Measurements from ENCODE around the gene IRF6. TPM values are rescaled to one million over a fixed set of nuclear protein-coding genes. Genes with fewer than 3 reads are reported as not detected.

The IRF6 gene
- polyA plus RNA-seq, 2 donors: 36.7 to 50.3 TPM

DNA sequence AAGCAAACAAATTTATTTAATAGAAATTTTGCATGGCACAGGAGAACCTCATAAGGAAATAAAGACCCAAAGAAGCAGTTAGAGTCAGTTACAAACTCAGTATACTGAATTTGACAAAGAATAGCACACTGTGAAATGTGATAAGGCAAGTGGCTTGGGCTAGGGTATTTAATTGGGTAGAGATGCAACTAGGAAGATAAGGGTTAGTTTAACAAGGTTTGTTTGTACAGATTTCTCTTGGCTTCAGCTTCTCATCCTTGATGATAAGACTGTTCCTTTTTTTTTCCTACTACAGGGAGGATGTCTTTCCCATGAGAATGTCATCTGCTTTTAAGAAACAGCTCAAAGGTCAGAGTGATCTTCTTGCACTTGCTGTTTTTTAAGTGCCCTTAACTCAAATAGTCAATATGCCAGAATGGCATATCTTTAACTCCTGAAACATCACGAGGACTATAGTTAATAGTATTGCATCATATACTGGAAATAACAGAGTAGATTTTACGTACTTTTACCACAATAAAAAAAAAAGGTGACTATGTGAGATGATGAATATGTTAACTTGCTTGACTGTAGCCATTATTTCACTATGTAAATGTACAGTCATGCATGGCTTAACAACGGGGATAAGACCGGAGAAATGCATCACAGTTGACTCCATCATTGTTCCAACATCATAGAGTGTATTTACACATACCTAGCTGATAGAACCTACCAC is 59.3 kb downstream of the IRF6 start:
- Histone ChIP-seq H3K27me3 (ENCODE audit: control insufficient read depth in 1 of 2, insufficient read depth in 2 of 2, low read length in 2 of 2) (no peaks in the 10 kb centered on the region), H3K4me3 (ENCODE audit: low read depth in 1 of 2, low read length in 2 of 2) (no peak overlapping the region), H3K27ac (ENCODE audit: low read depth in 2 of 2, low read length in 1 of 2) (no peak overlapping the region), H3K36me3 (ENCODE audit: control insufficient read depth in 2 of 2, insufficient read depth in 2 of 2, low read length in 1 of 2) (no peaks in the 10 kb centered on the region), H3K4me1 (ENCODE audit: control insufficient read depth in 2 of 2, insufficient read depth in 2 of 2, low read length in 1 of 2) (peaks cover 4 to 5% of the 10 kb centered on the region in 2 donors), H3K9me3 (ENCODE audit: control insufficient read depth in 2 of 2, insufficient read depth in 1 of 2, low read depth in 1 of 2, low read length in 1 of 2) (no peaks in the 10 kb centered on the region)
- WGBS, 2 donors: 67 to 69% methylated on average over 4 of the region's 4 CpGs

DNA sequence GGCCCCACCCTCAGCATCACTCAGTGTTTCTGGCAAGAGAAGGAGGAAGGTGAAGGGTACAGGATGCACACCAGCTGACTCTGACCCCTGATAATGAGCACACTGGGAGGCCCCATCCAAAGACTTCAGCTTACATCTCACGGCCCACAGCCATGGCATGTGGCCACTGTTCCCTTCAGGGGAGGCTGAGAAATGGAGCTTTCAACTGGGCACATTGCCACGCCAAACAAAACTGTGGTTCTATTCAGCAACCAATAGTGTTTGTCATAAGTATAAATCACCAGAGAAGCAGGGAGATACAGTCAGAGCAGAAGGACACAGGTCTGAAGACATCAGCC is 62.8 kb downstream of the IRF6 start:
- no peak overlapping the region for H3K27ac ChIP-seq (ENCODE audit: low read depth in 2 of 2, low read length in 1 of 2)
- no peak overlapping the region for H3K4me3 ChIP-seq (ENCODE audit: low read depth in 1 of 2, low read length in 2 of 2)
- H3K4me1 ChIP-seq (ENCODE audit: control insufficient read depth in 2 of 2, insufficient read depth in 2 of 2, low read length in 1 of 2): peaks cover 4 to 5% of the 10 kb centered on the region in 2 donors
- H3K9me3 ChIP-seq (ENCODE audit: control insufficient read depth in 2 of 2, insufficient read depth in 1 of 2, low read depth in 1 of 2, low read length in 1 of 2): no peaks in the 10 kb centered on the region
- no peaks in the 10 kb centered on the region for H3K27me3 ChIP-seq (ENCODE audit: control insufficient read depth in 1 of 2, insufficient read depth in 2 of 2, low read length in 2 of 2)
- WGBS, 2 donors: 43 to 57% methylated on average over 2 of the region's 2 CpGs
- no peaks in the 10 kb centered on the region for H3K36me3 ChIP-seq (ENCODE audit: control insufficient read depth in 2 of 2, insufficient read depth in 2 of 2, low read length in 1 of 2)

DNA sequence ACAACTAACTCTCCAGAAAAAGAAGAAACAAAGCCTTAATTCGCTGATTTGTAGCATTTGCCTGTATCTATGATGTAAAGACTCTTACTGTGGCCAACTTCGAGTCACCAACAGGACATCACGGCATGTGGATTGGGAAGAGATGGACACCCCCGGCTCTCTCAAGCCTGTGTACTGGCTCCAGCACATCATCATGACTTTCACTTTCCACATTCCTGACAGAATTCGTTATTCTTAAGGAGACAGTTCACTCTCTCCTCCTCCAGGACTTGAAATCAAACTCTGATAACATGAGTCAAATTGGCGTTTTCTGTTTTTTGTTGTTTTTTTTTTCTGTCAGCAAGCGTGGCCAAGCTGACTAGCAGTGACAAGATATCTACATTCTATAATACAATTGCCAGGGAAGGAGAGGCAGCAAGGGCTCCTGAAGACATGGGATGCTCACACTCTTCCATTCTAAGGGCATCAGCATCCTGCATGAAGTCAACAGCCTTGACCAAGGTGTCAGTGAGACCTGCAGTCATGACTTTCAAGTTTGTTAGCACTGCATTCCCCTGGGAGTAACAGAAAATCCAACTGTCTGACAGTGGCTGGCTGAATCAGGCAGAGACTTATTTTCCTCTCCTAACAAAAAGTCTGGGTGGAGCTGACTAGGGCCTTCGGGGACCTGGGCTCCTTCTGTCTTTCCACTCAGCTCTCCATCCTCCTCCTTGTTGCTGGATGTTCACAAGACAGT is 63.4 kb downstream of the IRF6 start:
- Histone ChIP-seq H3K36me3 (ENCODE audit: control insufficient read depth in 2 of 2, insufficient read depth in 2 of 2, low read length in 1 of 2) (no peaks in the 10 kb centered on the region), H3K4me1 (ENCODE audit: control insufficient read depth in 2 of 2, insufficient read depth in 2 of 2, low read length in 1 of 2) (peaks cover 3% of the 10 kb centered on the region in 2 donors), H3K4me3 (ENCODE audit: low read depth in 1 of 2, low read length in 2 of 2) (no peak overlapping the region), H3K27me3 (ENCODE audit: control insufficient read depth in 1 of 2, insufficient read depth in 2 of 2, low read length in 2 of 2) (no peaks in the 10 kb centered on the region), H3K9me3 (ENCODE audit: control insufficient read depth in 2 of 2, insufficient read depth in 1 of 2, low read depth in 1 of 2, low read length in 1 of 2) (no peaks in the 10 kb centered on the region), H3K27ac (ENCODE audit: low read depth in 2 of 2, low read length in 1 of 2) (no peak overlapping the region)
- 47% methylated on average over 8 of the region's 8 CpGs for WGBS, 2 donors

DNA sequence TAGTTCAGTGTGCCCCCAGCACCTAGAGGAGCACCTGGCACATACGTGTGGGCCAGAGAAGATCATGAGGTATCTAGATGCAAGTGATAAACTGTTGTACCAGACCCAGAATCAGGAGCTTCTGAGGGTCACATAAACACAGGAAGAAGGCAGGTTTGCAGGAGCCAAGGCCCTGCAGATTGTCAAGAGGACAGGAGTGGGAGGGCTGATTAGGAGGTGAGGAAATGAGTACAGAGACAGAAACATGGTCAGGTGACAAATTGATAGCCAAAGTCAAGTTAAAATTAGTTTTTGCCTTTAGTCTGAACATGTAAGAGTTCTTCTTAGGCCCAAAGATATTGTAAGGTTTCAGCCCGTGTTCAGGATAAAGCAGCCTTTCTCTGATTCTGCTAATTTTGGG is 64.1 kb downstream of the IRF6 start:
- Histone ChIP-seq H3K27me3 (ENCODE audit: control insufficient read depth in 1 of 2, insufficient read depth in 2 of 2, low read length in 2 of 2) (no peaks in the 10 kb centered on the region), H3K4me1 (ENCODE audit: control insufficient read depth in 2 of 2, insufficient read depth in 2 of 2, low read length in 1 of 2) (no peaks in the 10 kb centered on the region), H3K36me3 (ENCODE audit: control insufficient read depth in 2 of 2, insufficient read depth in 2 of 2, low read length in 1 of 2) (no peaks in the 10 kb centered on the region), H3K9me3 (ENCODE audit: control insufficient read depth in 2 of 2, insufficient read depth in 1 of 2, low read depth in 1 of 2, low read length in 1 of 2) (no peaks in the 10 kb centered on the region), H3K27ac (ENCODE audit: low read depth in 2 of 2, low read length in 1 of 2) (no peak overlapping the region), H3K4me3 (ENCODE audit: low read depth in 1 of 2, low read length in 2 of 2) (no peak overlapping the region)
- WGBS, 2 donors: 71 to 85% methylated on average over 2 of the region's 2 CpGs

DNA sequence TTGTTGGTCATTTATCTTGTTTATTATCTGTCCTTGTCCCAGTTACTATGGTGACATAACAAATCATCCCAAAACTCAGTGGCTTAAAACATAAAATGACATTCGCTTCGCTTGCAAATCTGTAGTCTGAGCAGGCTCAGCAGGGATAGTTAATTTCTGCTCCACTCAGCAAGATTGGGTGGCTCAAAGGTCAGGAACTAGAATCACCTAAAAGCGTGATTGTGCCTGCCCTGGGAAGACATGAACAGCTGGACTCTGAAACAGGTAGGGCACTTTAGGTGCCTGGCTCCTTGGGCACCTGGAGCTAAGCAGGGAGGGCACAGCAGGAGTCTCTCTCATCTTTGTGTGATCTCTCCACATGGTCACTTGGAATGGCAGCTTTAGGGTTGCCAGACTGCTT is 64.7 kb downstream of the IRF6 start:
- no peaks in the 10 kb centered on the region for H3K27me3 ChIP-seq (ENCODE audit: control insufficient read depth in 1 of 2, insufficient read depth in 2 of 2, low read length in 2 of 2)
- H3K27ac ChIP-seq (ENCODE audit: low read depth in 2 of 2, low read length in 1 of 2): no peak overlapping the region
- H3K9me3 ChIP-seq (ENCODE audit: control insufficient read depth in 2 of 2, insufficient read depth in 1 of 2, low read depth in 1 of 2, low read length in 1 of 2): no peaks in the 10 kb centered on the region
- 79 to 92% methylated on average over 3 of the region's 3 CpGs for WGBS, 2 donors
- no peaks in the 10 kb centered on the region for H3K36me3 ChIP-seq (ENCODE audit: control insufficient read depth in 2 of 2, insufficient read depth in 2 of 2, low read length in 1 of 2)
- no peaks in the 10 kb centered on the region for H3K4me1 ChIP-seq (ENCODE audit: control insufficient read depth in 2 of 2, insufficient read depth in 2 of 2, low read length in 1 of 2)
- no peak overlapping the region for H3K4me3 ChIP-seq (ENCODE audit: low read depth in 1 of 2, low read length in 2 of 2)

DNA sequence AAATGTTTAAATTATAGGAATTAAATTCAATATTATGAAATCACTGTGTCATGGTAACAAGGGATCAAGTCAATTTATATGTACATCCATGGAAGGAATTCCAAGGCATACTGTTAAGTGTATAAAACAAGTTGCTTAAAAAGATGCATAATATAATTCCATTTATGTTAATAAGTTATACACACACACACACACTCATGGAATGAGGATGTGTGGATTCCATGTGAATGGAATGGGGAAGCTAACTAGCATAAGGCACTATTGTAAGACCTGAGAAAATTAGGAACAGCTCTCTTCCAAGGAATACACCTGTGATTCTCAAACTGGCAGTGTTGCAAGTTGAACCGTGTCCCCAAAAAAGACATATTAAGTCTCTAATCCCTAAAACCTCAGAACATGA is 67.7 kb downstream of the IRF6 start:
- H3K27ac ChIP-seq (ENCODE audit: low read depth in 2 of 2, low read length in 1 of 2): no peak overlapping the region
- H3K36me3 ChIP-seq (ENCODE audit: control insufficient read depth in 2 of 2, insufficient read depth in 2 of 2, low read length in 1 of 2): no peaks in the 10 kb centered on the region
- H3K4me1 ChIP-seq (ENCODE audit: control insufficient read depth in 2 of 2, insufficient read depth in 2 of 2, low read length in 1 of 2): no peaks in the 10 kb centered on the region
- no peak overlapping the region for H3K4me3 ChIP-seq (ENCODE audit: low read depth in 1 of 2, low read length in 2 of 2)
- no peaks in the 10 kb centered on the region for H3K9me3 ChIP-seq (ENCODE audit: control insufficient read depth in 2 of 2, insufficient read depth in 1 of 2, low read depth in 1 of 2, low read length in 1 of 2)
- no peaks in the 10 kb centered on the region for H3K27me3 ChIP-seq (ENCODE audit: control insufficient read depth in 1 of 2, insufficient read depth in 2 of 2, low read length in 2 of 2)
- 55 to 59% methylated on average over 1 of the region's 1 CpG for WGBS, 2 donors

DNA sequence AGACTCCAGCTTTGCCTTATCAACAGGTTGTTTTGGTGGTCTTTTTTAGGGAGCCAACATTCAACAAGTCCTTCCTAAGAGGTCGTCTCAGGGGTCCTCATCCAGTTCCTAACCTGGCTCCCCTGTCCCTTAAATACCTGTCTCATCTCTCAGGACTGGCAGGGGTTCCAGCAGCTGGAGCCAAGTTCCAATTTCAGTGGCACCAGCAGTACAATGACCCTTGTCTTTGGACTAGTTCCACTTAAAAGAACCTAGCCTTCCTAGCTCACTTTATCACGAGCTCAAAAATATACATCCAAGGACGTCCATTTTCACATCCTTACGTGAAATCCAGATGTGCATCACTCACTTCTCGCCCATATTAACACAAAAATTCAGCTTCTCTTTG is 68.8 kb downstream of the IRF6 start:
- no peak overlapping the region for H3K27ac ChIP-seq (ENCODE audit: low read depth in 2 of 2, low read length in 1 of 2)
- no peaks in the 10 kb centered on the region for H3K36me3 ChIP-seq (ENCODE audit: control insufficient read depth in 2 of 2, insufficient read depth in 2 of 2, low read length in 1 of 2)
- H3K9me3 ChIP-seq (ENCODE audit: control insufficient read depth in 2 of 2, insufficient read depth in 1 of 2, low read depth in 1 of 2, low read length in 1 of 2): no peaks in the 10 kb centered on the region
- no peak overlapping the region for H3K4me3 ChIP-seq (ENCODE audit: low read depth in 1 of 2, low read length in 2 of 2)
- no peaks in the 10 kb centered on the region for H3K4me1 ChIP-seq (ENCODE audit: control insufficient read depth in 2 of 2, insufficient read depth in 2 of 2, low read length in 1 of 2)
- 83 to 84% methylated on average over 5 of the region's 5 CpGs for WGBS, 2 donors
- H3K27me3 ChIP-seq (ENCODE audit: control insufficient read depth in 1 of 2, insufficient read depth in 2 of 2, low read length in 2 of 2): no peaks in the 10 kb centered on the region

DNA sequence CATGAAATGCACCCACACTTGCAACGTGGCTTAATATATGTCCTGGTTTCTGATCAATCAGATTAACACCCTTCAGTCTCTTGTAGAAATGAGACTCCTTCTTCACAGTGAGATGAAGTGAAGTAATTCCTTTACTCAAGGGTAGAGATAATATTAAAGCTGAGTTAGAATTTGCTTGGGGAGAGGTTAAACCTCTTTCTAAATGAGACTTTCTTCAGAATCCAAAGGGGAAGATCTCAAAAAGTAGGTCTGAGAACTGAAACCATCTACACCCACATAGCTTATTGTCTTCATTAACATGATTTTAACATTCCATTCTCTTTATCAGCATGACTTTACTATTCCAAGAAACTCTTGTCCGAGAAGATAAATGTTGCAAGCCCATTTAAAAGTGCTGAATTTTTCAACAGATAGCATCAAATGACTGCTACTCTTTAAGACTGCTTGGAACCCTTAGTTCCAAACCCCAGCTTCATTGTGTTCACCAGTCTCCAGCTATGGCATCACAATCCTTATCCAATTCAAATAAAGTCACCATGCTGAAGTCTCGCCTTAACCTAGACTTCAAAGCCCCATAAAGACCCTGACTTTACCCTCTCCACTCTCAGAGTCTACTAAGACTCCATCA is 69.3 kb downstream of the IRF6 start:
- H3K4me1 ChIP-seq (ENCODE audit: control insufficient read depth in 2 of 2, insufficient read depth in 2 of 2, low read length in 1 of 2): no peaks in the 10 kb centered on the region
- no peaks in the 10 kb centered on the region for H3K36me3 ChIP-seq (ENCODE audit: control insufficient read depth in 2 of 2, insufficient read depth in 2 of 2, low read length in 1 of 2)
- no peak overlapping the region for H3K4me3 ChIP-seq (ENCODE audit: low read depth in 1 of 2, low read length in 2 of 2)
- H3K27me3 ChIP-seq (ENCODE audit: control insufficient read depth in 1 of 2, insufficient read depth in 2 of 2, low read length in 2 of 2): no peaks in the 10 kb centered on the region
- 70 to 72% methylated on average over 3 of the region's 3 CpGs for WGBS, 2 donors
- no peak overlapping the region for H3K27ac ChIP-seq (ENCODE audit: low read depth in 2 of 2, low read length in 1 of 2)
- H3K9me3 ChIP-seq (ENCODE audit: control insufficient read depth in 2 of 2, insufficient read depth in 1 of 2, low read depth in 1 of 2, low read length in 1 of 2): no peaks in the 10 kb centered on the region

All from esophagus (tissue), 2 donors.